T-helper 9 cell (primary cell): Measurements from ENCODE around the gene SGPP2.

Source experiments
- DNase-seq: peaks from one replicate; pipeline ENCODE4 v3.0.0-alpha.2; 2020

SGPP2 gene

GRCh38 chr2:222591661-222592060 lies 167.3 kb downstream of the SGPP2 start:
- no peak for DNase-seq

GRCh38 chr2:222592176-222592575 lies 167.8 kb downstream of the SGPP2 start:
- no peak for DNase-seq

GRCh38 chr2:222594679-222595078 lies 170.3 kb downstream of the SGPP2 start:
- DNase-seq = no peak

- no peak for DNase-seq
These were observed 171.2 kb downstream of the SGPP2 start for GRCh38 chr2:222595581-222595980.

- DNase-seq = no peak
These were observed 174.3 kb downstream of the SGPP2 start for GRCh38 chr2:222598611-222599010.

- no peak for DNase-seq
These were observed 179.2 kb downstream of the SGPP2 start for GRCh38 chr2:222603501-222603900.

GRCh38 chr2:222604749-222605515 lies 180.6 kb downstream of the SGPP2 start:
- no peak for DNase-seq

- no peak for DNase-seq
These were observed 182.0 kb downstream of the SGPP2 start for GRCh38 chr2:222606306-222606705.

- no peak for DNase-seq
These were observed 183.7 kb downstream of the SGPP2 start for GRCh38 chr2:222608081-222608480.

- DNase-seq = no peak
These were observed 185.0 kb downstream of the SGPP2 start for GRCh38 chr2:222609381-222609780.
